ENCODE measurements around the gene NR1I3.

DNA sequence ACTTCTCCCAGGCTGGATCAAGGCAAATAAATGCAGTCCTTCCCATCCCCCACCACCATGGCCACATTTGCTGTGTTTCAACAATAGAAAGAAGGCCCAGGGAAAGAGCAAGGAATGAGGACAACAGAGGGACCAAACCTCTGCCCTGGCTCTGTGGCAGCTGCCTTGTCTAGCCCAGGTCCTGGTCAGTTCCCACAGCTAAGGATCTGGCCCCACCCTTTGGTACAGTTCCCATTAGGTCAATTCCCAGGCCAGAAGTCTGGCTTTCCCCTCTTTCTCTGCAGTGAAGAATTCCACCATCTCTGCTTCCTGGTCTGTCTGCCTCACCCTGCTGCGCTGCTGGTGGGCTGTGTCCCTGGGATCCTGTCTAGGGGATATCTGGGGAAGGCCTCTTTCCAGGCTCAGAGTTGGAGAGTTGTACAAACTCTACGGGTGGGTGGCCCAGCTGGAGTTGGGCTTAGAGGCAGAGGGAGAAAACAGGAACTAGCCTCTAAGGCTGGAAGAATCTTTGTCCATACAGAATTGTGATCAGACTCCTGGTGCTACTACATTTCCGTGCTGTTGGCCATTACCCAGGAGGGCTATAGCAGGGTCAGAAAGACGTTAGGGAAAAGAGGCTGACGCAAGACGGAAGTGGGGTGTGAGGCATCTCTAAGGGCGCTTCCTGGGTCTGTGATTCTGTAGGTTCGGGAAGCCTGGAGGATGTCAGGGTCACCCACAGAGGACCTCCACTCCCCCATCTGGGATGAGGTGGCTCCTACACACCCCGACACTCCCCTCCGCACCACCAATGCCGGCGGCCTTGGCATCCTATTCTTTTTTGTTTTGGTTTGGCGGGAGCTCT, 36.8 kb downstream of the NR1I3 start:
- TF ChIP-seq FOXM1 (IDR thresholded peaks at IDR 0.05; ENCODE audit: borderline replicate concordance), result no peak
- TF ChIP-seq ARNT (IDR thresholded peaks at IDR 0.05), result no peak
- no peak for TF ChIP-seq TARDBP (IDR thresholded peaks at IDR 0.05)
- no peak for TF ChIP-seq ELF4 (IDR thresholded peaks at IDR 0.05)
- no peak for TF ChIP-seq BHLHE40 (IDR thresholded peaks at IDR 0.05; ENCODE audit: borderline replicate concordance)
- TF ChIP-seq SP1 (IDR thresholded peaks at IDR 0.05), result no peak
- TF ChIP-seq FOXK2 (IDR thresholded peaks at IDR 0.05), result no peak
- no peak for TF ChIP-seq SUZ12 (IDR thresholded peaks at IDR 0.05)
- TF ChIP-seq ZNF384 (IDR thresholded peaks at IDR 0.05), result no peak

Measured in HEK293T (cell line).